HPDE6-E6E7 (cell line): ENCODE results near the gene PRKCD.

Source experiments
- DNase-seq: peaks from one replicate; pipeline ENCODE4 v3.0.0; 2011; ENCODE audit warnings: missing footprints; ENCODE audit errors: extremely low spot score

PRKCD gene

GRCh38 chr3:53155760-53156159, 5.2 kb upstream of the PRKCD start:
- DNase-seq: no peak

DNA sequence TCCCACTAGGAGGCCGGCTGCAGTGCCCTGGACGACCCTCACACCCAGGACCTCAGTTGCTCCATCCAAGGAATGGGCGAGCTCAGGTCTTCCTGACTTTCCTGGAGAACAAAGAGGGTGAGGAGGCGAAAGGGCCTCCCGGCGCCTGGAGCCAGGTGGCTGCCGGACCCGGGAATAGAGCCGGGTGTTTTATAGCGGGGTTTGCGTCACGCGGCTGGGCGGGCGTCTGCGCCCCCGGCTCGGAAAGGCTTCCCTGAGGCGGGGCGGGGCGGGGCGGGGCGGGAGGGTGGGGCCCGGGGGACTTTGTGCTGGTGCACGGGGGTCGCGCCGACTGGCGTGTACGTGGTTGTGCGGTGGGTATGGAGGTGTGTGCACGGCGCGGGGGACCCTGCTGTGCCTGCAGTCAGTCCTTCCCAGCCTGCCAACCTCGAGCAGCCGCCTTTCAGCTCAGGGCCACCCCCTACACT, 4.6 kb upstream of the PRKCD start:
- no peak for DNase-seq

DNA sequence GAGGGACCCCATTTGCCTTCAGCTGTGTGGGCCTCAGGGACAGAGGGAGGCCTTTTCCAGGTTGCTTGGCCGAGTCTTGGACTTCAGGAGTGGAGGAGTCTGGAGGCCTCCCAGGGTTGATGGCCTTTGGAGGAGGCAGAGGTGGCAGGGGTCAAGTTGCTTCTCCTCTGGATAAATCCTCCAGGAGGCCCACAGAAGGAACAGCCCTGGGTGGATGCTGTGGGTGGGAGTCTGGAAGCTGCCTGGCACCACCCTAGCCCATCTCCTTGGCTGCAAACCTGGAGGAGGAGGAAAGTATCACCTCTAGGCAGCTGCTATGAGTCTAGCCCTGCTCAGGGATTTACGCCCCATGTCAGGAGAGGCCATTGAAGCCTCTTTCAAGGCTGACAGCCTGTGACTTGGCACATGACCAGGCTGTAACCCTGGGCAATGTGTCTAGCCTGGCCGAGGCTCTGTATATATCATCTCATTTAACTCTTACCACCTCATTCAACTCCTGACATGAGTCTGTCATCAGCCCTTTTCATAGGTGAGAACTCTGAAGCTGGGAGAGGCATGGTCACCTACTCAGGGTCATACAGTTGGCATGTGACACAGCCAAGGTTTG, 2.9 kb upstream of the PRKCD start:
- no peak for DNase-seq

DNA sequence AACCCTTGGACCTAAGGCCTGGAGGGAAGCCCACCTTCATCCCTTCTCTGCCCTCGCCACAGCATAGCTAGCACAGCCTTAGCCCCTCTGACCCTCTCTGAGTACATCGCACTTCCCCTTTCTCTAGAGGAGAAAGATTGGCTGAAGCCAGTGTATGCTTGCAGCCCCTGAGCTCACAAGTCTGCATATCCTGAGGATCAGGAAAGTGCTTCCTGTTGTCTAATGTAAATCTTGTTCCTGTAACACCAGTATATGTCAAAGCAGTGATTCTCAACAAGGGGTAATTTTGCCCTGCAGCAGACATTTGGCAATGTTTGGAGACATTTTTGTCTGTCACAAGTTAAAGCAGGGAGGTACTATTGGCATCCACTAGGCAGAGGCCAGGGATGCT, 2.2 kb upstream of the PRKCD start:
- DNase-seq: no peak

DNA sequence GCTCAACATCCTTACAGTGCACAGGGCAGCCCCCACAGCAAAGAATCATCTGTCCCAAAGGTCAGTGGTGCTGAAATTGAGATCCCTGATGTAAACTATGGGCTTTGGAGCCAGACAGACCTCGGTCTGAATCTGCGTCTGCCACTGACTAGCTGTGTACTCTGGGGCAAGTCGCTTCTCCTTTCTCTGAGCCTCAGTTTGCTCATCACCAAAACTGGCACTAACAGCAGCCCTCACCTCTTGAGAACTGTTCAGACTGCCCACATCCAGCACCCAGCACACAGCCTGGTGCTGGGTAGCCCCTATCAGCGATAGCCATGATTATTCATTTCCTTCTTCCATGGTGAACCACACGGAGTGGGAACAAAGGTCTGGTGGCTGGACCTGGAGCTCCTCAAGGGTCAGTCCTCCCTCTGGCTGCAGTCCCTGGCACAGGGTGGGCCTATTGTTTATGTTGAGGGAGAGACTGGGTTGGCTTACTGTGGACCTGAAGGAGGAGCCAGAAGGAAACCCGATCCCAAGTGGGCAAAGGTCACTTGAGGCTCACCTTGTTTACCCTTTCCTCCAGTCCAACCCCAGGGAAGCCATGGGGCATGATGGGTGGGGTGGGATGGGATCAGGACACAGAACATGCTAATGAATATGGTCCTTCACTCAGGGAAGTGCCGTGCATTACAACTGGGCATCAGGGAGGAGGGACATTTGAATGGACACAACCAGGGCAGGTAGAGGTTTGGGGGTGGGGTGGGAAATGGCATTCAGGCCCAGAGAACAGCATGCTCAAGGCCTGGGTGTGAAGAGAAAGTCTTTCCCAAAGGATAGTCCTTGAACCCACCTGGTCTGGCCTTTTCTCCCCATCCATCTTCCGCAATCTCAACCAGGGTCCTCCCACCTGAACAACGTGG, 1.6 kb upstream of the PRKCD start:
- DNase-seq: no peak

- no peak for DNase-seq
Measured at GRCh38 chr3:53160061-53160659, 849 bp upstream of the PRKCD start.

DNA sequence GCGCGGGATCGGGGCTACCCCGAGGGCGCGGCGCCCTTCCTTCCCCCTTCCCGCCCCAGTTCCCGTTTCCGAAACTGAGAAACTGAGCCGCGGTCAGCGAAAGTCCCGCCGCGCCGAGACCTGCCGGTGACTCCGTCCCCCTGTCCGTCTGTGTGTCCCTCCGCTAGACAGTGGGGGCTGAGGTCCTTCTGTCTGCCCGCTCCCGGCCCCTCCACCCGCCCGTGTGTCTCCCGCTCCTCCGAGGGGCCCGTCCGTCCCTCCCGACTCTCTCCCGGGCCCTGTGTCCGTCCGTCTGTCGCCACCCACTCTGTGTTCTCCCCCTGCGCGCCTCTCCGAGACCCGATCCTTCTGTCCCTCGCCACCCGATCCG, 426 bp downstream of the PRKCD start:
- DNase-seq: no peak

DNA sequence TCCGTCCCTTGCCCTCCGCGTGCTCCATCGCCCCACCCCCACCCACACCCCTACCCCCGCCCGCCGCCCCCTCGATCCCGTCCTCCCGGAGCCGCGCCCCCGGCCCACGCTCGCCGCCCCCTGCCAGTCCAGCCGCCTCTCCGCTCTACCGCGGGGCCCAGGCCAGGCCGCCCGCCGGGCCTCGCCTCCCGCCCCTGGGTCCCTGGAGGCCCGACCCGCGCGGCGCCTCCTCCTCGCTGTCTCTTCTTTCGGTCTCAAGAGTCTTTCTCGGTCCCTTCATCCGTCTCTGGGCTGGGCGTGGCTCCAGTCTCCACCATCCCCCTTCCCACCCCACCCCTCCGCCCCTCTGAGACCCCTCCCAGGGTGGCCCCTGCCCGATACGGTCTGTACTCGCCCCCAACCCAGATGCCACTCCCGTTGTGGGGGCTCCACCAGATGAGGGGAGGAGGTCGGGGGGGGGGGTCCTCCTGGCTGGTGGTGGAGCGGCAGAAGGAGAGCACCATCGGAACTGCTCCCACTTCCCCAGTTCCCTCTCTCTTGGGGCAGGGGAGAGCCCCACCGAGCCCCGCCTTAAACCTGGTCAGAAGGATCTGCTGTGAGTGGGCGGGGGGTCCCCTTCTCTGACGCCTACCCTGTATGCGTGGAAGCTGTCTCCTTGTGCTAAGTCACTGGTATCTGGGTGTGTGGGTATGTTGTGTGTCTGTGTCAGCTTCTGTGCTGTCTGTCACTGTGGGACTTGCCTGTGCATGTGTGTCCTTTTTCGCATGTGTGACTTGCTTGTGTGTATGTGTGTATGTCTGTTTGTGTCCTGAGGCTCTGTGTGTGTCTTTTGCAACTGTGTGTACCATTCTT, 1.0 kb downstream of the PRKCD start:
- DNase-seq: no peak

GRCh38 chr3:53162672-53163443, 1.8 kb downstream of the PRKCD start:
- DNase-seq: no peak

DNA sequence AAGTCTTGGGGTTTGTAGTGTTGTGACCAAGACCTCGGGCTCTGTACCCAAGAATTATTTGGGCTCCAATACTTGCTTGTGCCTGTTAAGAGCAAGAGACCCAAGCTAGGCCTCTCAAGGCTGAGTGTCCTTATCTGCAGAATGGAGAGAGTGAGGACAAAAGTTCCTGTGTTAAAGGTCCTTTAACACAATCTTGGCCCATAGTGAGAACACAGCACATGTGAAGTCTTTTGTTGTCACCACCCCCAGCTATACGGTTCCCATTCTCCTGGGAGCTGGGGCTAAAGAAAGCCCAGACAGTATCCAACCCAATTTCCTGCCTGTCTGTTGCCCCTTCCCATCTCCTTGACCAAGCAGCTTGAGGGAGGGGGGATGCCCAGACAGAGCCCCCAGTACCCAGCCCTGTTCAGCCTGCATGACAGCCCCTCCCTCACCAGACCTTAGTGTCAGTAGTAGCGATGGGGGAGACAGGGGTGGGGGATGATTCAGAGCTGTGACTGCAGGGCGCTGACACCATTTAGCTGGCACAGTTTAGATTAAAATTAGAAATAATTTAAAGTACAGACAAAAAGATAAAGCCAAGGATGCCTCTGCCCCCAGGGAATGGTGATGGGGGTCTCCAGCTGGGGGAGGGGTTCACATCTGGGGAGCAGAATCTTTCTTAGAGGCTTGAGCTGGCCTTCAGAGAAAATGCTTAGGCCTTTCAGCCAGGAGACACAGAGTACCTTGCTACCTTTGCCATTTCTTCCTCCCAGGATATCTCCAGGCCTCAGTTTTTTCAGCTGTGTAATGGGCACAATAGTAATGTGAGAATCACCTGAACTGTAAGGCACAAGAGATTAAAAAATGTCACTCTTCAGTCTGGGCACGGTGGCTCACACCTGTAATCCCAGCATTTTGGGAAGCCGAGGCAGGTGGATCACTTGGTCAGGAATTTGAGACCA, 2.7 kb downstream of the PRKCD start:
- no peak for DNase-seq

- no peak for DNase-seq
Measured at GRCh38 chr3:53164911-53165310, 3.9 kb downstream of the PRKCD start.

DNA sequence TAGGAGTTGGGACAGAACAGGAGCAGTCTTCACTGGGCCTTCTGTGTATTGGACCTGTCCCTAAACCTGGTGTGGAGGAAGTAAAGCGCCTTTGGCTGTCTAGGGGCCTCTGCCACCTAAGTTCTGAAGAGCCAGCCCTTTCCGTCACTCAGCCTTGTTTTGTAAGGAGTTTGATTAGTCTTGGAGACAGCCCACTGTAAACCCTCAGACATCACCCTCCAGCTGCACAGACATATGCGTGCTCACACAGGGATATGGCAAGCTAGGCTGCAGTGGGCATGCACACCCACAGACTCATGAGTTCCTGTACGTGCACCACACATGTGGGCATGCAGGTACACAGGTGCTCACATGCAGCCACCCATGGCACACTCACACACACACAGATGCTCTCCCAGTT, 5.2 kb downstream of the PRKCD start:
- no peak for DNase-seq

- no peak for DNase-seq
Measured at GRCh38 chr3:53166781-53167291, 5.8 kb downstream of the PRKCD start.

DNA sequence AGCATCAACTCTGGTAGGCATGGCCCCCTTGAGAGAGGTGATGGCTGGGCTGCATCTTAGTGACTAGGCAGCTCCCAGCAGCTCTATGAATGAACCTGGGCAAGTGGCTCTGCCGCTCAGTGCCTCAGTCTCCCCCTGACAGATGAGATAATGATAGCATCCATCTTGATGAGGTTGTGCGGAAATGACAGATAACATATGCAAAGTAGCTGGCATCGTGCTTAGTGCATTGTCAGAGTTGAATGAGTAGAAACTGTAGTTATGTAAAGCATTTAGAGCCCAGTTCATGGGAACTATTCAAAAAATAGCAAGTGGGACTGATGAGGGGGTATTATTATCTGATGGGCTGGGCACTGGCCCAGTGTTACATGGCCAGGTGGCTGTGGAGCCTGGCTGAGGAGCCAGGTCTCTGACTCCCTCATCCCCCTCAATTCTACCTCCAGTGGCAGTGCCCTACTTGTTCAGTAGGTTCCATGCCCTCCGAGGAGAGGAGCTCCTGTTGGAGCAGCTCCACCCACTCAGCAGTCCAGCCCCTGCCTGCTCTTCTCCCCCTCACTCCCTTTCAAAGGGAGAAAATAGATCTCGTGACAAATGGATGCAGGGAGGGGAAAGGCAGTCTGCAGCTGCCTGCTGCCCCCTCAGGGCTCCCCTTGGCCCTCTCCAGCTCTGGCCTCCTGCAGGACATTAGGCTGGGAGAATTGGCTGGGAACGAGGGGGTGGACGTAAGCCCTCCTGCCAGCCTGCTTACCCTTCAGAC, 6.6 kb downstream of the PRKCD start:
- no peak for DNase-seq

DNA sequence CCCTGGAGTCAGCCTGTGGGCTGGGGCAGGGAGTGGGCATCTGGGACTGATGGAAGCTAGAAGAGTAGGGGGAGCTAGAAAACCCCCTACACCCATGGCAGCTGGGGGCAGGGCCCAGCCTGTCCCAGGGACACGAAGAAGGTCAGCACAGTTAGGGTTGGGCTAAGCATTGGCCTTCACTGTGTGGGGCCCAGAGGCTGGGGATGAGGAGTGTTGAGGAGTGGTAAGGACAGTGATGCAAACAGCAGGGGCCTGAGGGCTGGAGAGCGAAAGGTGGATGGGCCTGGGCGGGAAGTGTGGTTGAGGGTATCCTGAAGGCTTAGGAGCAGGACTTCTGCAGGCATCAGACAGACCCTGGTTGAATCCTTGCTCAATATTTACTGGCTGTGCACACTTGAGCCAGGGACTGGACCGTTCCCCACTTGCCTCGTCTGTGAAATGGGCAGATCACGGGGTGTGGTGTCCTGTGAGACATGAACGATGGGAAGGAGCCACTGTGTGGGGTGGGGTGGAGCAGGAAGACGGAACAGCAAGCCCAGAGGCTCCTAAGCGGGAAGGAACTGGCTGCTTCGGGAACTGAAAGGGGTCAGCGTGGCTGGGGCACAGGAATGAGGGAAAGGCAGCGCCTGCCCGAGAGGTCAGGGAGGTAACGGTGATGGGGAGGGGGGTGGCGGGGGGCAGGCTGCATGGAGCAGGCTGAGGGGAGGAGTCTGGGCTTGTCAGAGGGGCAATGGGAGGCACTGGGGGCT, 7.3 kb downstream of the PRKCD start:
- no peak for DNase-seq

GRCh38 chr3:53169045-53169831, 8.2 kb downstream of the PRKCD start:
- no peak for DNase-seq

- no peak for DNase-seq
Measured at GRCh38 chr3:53169832-53170324, 8.9 kb downstream of the PRKCD start.
